OCI-LY1 (cell line): Measurements from ENCODE around the gene MRPS22.

Experiments
- EZH2 ChIP-seq: fragments of 200-600 bp; sonication (generic), shearing (Covaris generic); IDR thresholded peaks from 2 replicates; pipeline ENCODE4 v1.8.0; 2017; ENCODE audit warnings: borderline replicate concordance, mixed run types, mild to moderate bottlenecking, antibody characterized with exemption, low read length, moderate library complexity, mixed read lengths
- TF ChIP-seq, protein P1 (sequence below): fragments of 200-600 bp; sonication (generic), shearing (Covaris generic); IDR thresholded peaks from 2 replicates; pipeline ENCODE4 v1.5.1; 2017; ENCODE audit warnings: mild to moderate bottlenecking, antibody characterized with exemption, low read length, moderate library complexity, mixed read lengths

DNA sequence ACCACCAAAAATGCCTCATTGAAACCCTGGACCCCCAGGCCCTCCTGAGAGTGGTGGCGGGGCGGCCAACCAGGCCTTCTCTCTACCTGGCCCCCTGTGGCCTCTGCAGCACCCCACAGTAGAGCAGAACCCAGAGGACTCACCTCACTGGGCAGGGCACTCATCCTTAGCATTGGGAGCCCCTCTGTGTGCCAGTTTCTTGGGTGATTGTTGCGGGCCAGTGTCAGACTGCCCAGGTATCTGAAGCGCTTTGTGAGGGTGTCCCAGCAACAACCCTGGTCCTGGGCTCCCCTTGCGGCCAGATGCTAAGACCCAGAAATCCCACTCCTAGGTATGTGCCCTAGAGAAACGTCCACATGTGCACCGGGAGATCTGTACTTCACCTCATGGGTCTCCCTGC, 20.7 kb upstream of the MRPS22 start:
- TF ChIP-seq, protein P1, sequence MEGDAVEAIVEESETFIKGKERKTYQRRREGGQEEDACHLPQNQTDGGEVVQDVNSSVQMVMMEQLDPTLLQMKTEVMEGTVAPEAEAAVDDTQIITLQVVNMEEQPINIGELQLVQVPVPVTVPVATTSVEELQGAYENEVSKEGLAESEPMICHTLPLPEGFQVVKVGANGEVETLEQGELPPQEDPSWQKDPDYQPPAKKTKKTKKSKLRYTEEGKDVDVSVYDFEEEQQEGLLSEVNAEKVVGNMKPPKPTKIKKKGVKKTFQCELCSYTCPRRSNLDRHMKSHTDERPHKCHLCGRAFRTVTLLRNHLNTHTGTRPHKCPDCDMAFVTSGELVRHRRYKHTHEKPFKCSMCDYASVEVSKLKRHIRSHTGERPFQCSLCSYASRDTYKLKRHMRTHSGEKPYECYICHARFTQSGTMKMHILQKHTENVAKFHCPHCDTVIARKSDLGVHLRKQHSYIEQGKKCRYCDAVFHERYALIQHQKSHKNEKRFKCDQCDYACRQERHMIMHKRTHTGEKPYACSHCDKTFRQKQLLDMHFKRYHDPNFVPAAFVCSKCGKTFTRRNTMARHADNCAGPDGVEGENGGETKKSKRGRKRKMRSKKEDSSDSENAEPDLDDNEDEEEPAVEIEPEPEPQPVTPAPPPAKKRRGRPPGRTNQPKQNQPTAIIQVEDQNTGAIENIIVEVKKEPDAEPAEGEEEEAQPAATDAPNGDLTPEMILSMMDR = no peak
- TF ChIP-seq EZH2 = no peak
